Activated CD4-positive, alpha-beta T cell treated with anti-CD3 and anti-CD28 coated beads, Interleukin-2, amount 50 U/mL, for 48 hours (primary cell): ENCODE measurements around the gene RCBTB2.

Source experiments
- DNase-seq, 2 experiments: peaks; one replicate each; pipeline ENCODE4 v3.0.0-alpha.2; 2020

RCBTB2 gene

DNA sequence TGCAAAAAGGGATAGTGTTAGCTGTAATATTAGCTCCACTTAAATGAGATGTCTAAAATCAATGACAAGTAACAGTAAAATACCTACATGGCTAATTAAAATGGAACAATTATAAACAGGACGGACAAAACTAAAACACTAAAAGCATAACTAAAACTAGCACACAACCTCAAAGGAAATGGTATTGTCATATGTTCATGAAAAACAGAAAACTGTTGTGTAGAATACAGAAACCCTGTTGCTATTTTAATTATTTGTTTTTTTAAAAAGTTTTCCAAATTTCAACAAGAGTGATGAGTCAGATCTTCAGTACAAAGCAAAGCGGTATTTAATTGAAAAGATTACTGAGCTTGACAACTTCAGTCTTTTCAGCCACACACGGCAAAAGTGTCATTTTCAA lies 4.2 kb downstream of the RCBTB2 start:
- no peak for DNase-seq

DNA sequence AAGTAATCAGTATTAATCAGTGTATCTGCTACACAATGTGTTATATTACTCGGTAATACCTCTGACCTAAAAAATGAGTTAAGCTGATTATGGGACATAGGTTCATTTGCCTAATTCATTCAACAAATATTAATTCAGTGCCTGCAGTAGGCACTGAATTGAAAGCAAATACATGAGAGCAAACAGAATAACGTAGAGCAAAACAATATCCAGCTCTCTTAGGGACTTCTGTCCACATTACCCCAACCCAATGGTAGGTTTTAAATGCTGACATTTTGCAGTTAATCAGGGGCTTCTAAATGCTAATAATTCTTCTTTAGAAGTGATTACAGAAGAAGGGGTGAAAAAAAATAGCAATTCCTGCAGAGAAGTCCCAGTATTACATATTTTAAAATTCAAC lies 4.9 kb downstream of the RCBTB2 start:
- DNase-seq, result no peak

DNA sequence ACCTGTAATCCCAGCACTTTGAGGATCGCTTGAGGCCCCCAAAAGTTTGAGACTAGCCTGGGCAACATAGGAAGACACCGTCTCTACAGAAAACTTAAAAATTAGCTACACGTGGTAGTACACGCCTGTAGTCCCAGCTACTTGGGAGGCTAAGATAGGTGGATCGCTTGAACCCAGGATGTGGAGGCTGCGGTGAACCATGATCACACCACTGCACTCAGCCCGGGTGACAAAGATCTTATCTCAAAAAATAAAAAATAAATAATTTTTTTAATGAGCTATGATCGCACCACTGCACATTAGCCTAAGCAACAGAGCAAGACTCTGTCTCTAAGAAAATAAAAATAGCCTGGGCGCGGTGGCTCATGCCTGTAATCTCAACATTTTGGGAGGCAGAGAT lies 6.6 kb downstream of the RCBTB2 start:
- no peak for DNase-seq

DNA sequence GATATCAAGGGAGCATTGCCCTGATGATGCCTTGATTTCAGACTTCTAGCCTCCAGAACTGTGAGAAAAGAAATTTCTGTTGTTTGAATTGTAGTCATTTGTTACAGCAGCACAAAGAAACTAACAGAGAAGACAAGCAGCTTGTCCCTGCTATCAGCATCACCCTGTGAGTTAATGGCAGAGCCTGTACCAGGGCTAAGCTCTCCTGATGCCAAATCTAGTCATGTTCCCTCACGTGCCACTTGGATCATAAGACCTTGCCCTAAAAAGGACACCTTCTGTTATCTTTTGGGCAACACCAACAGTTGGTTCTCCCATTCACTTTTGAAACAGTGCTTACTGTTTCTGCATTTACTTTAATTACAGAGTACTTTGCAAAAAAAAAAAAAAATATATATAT lies 14.8 kb downstream of the RCBTB2 start:
- no peak for DNase-seq

DNA sequence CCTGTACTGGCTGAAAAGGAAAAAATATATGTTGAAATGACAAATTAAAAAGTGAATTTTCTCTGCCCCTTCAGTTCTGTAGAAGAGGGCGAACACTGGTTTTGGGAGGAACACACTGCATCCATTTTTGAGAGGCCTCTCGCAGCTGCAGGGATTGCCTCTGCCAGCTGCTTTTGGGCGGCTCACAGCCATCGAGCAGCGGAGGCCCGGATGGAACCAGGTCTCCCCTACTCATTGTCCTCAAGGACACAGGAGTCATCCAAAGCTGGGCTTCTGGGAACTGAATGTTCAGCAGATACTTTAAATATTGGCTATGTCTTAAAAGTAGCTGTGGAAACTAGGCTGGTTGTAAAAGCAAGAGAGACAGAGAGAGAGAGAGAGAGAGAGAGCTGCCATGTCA lies 17.1 kb downstream of the RCBTB2 start:
- DNase-seq, result no peak

DNA sequence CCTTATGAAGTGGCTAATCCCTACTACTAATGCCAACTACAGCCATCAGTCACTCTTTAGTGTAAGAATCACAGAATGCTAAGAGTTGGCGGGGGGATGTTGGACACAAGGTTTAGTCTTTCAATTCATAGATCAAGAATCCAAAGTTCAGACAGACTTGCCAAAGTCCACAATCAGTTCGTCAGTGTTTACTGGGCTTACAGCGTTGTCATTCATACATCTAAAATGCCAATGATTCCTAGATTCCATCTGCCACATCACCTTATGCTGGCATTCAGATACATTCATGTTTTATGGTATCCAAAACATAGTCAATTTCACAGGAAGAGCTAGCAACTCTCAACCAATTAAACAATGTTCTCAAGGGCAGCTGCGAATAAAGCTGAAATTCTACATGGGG lies 18.1 kb downstream of the RCBTB2 start:
- no peak for DNase-seq

DNA sequence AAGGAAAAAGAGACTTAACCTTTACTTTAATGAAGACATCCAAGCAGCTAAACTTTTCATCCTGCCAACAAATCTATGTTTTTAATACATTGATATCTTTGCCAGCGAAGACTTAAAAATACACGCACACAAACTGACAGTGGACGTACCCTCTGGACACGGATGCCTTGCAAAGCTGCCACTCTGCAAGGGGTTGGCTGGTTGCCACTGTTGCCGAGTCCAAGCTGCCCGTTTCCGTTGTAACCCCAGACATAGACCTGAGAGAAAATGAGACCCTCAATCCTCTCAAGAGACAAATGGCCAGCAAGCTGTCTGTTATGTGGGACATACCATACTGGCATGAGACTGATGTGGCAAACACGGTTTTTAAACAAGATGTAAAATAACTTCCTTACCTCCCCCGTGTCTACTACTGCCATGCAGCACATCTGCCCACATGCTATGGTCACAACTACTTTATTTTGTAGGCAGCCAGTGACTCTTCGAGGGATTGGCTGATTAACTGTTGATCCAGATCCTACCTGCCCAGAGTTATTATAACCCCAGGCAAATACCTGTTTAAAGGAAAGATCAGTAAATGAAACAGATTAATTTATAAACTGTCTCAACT lies 21.2 kb downstream of the RCBTB2 start:
- no peak for DNase-seq

DNA sequence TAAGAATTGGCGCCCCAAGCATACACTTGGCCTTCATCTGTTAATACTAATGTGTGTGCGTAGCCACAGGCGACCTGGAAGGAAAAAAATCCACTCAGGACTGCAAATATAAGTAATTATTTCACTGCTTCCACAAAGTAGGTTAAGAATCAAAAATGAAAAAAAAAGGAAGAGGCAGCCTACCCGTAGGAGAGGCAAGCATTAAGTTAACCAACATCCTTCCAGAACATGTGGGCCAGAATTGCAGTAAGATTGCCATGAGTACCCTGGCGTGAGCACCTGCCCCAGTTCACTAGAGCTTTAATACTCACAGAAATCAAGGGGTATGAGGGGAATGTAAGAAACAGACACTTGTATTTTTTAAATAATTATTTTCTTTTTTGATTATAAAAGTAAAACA lies 22.2 kb downstream of the RCBTB2 start:
- DNase-seq, result no peak

DNA sequence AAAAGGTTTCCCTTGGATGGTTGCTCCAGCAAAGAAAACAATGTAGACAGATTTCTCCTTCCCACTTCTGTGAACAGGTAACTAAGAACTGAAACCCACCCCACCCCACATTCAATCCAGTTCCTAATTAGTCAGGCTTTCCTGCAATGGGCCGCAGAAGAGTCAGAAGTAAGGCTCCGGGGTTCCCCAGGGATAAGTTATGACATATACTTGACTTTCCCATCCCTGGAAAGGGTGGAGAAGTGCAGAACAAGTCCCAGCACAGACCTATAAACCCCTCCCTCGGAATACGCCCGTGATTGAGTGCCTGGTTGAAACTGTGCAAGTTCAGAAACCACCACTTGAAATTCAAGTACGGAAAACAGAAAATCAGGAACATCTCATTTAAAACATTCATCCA lies 24.9 kb downstream of the RCBTB2 start:
- no peak for DNase-seq

DNA sequence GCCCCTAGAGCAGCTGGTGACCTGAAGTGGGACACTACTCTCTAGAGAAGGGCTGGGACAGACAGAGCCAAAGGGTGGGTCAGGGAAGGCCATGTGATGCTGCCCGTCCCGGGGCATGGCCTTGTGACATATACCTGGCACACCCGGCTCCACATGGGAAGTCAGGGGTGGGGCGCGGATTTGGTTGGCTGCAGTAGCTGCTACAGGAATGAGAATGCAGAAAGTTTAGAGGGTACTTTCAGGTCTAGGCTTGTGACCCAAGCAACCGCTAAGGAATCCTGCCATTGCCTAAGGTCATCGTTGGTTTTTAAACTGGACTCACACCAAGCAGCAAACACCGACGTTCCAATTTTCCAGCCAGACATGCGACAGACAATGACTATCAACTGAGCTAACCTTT lies 25.9 kb downstream of the RCBTB2 start:
- no peak for DNase-seq

DNA sequence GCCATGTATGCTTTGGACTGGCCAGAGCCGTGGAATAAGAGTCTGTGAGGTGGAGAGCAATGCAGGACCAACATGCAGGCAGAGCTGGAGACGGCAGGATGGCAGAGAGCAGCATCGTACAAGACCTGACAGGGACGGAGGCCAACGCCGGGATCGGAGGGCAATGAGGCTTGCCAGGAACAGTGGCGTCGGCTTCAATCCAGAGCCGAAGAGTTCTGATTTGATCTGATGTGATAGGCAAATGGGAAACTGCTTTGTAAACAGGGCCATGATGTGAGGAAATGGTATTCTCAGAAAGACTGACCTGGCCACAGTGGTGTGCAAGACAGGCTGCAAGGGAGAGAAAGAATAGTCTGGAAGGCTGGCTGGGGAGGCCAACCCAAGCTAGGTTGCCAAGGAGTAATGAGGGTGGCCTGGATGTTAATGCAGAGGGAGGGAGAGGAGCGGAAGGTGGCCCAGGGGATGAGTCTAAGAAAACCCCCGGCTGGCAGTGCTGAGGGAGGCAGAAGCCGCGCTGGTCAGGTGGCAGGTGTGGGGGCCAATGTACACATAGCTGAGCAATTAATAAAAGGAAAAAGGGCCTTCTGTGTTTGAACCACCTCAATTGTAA lies 26.7 kb downstream of the RCBTB2 start:
- no peak for DNase-seq

DNA sequence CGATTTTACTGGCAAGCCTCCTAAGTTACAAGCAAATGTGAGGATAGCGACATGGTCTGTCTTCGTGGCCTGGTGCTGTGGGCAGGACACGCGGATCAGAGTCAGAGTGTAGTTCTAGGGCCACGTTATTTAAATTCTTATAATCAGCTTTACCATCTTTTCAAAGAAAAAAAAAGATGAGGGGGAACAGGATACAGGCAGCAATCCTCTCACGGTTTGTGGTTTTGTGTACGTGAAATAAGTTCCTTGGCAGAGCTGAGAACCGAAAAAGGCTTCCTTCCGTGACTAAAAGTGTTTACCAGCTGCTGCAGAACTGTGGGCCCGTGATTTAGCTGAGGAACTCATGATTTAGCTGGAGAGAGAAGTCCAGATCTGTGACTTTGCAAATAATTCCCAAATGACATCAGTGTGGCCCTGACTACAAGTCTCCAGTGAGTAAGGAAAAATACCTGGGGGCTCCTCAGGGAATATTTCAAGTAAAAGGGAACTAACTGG lies 27.2 kb downstream of the RCBTB2 start:
- DNase-seq, result peak; percentile 34 to 51

DNA sequence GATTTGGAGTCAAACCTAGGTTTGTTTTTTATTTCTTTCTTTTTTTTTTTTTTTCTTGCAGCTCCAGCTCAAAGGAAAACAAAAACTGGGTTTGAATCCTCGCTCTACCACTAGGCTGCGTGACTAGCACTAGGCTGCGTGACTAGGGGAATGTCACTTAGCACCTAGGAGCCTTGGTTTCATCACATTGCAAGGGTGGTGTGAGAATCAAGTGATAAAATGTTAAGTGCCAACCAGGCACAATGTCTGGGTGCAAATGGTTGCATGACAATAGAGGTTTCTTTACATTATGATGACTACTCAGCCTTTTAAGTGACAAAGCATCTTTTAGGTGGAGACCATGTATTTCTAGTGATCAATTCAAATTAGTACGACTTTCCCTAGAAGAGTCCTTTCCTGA lies 27.9 kb downstream of the RCBTB2 start:
- no peak for DNase-seq

DNA sequence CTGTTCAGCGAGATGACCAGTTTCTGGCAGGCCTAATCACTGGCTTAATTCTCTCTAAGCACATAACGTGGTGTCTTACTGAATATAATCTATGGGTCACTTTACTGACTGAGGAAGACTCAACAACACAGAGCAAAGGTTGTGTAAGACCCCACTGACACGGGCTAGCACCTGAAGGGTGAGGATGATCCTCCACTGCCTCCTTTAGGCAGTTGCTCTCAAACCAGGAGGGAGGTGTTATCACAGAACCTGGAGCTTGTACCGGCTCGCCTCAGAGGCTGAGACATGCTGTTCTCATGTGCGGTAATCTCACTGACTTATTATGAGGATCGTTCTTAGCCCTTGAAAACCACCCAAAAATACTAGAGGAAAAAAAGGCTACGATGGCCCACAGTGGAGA lies 28.3 kb downstream of the RCBTB2 start:
- no peak for DNase-seq

DNA sequence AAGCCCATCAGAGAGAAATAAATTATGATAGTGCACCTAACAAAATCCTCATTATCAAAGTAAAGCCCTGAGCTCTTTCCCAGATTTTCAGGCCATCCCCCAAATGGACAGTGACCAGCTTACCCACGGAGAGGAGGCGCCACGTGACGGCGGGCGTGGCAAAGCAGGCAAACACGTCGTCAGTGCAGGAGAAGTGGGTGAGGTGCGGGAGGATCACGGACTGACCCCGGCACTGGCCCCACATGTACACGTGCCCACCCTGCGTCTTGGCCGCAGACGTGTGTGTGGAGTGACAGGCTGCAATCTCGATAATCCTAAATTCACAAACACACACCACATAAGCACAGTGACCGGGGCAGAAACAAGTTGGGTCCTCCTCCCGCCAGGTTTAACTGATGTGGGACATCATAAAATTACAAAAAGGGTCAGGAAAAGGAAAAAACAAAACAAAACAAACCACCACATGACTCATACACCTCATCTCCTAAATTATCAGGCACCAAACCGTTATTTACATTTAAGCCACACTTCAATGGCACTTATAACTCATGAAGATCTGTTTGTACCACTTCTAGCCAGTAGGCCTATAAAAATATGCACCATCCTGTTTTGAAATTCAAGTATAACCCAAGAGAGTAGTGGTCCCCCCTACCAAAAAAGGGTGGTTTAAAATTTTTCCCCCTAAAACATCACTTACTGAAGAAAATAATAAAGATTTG lies 30.1 kb downstream of the RCBTB2 start:
- DNase-seq, result no peak

DNA sequence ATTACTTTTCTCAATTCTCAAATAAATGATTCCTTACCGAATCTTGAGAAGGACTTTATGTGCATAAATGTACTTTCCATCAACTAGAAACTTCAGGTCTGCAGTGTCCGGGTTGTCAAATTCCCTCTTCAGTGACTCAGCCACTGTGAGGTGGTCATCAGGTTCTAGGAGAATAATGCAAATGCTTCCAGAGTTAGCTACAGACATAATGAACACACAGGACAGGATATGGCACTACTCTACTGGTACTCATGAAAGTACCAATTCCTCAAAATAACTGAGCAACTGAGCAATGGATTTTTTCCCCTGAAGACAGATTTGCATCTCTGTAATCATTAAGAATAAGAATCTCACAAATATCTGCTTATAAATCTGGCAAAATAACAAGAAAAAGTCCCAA lies 31.2 kb downstream of the RCBTB2 start:
- no peak for DNase-seq

DNA sequence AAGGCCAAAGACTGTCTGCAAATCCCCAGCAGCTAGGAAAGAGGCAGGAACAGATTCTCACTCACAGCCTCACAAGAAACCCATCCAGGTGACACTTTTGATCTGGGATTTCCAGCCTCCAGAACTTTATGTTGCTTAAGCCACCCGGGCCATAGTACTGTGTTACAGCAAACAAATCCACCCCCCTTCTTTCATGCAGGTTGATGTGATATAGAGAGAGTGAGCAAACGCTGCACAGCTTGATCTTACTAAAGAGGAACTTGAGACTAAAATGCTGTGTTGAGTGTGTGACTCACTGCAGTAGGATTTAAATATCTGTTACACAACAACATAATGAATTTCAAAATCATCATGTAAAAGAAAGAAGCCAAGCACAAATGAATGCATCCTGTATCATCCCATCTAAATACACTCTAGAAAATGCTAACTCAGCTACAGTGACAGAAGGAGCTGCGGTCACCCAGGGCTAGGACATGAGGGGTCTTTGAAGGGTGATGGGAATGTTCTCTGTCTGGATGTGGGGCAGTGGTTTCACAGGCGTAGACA lies 32.2 kb downstream of the RCBTB2 start:
- no peak for DNase-seq

DNA sequence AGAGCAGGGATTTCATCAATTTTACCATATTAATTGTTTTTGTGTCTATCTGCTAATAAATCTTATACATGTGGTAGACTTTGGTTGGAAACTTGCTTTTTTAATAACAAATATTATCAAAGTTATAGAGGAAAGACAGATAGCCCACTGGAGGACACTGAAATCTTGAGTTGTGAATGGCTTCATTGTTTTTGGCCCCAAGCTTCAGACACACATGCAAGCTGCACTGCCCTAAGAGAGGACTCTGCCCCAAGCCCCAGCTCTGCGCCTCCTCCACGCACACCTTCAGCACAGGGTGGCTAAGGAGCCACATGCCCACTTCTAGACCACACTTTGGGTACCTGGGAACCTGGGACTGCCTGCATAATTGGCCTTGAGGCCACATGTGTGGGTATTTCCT lies 35.2 kb downstream of the RCBTB2 start:
- no peak for DNase-seq

DNA sequence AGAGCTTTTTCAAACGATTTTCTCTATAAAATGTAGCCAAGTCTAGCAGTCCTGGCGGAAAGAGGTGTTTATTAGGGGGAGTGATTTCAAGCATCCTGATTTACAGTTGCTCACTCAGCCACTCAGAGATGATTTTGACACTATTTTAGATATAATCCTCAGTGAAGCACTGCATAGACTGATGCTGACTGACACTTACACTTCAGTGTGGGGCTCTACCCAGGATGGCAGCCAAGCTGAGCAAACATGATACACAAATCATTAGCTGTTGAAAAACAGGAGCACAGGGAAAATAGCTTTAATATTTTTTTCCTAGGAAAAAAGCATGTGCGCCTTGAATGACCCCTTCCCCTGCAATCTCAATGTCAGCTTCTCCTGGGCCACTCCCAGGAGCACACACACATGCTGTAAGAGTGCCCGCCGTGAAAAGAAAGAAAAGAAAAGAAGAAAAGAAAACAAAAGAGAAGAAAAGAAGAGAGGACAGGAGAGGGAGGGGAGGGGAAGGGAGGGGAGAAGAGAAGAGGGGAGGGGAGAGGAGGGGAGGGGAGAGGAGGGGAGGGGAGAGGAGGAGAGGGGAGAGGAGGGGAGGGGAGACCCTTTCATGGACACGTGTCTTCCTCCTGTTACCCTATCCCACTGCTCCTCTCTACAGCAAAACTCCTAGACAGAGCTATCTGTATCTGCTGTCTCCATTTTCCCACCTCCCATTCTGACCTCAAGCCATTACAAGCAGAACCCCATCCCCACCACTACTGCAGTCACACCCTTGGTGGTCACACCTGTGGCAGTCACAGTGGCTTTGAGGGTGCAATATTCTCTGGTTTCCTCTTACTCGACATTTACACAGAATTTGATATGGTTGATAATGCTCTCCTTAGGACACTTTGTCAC lies 36.4 kb downstream of the RCBTB2 start:
- no peak for DNase-seq

DNA sequence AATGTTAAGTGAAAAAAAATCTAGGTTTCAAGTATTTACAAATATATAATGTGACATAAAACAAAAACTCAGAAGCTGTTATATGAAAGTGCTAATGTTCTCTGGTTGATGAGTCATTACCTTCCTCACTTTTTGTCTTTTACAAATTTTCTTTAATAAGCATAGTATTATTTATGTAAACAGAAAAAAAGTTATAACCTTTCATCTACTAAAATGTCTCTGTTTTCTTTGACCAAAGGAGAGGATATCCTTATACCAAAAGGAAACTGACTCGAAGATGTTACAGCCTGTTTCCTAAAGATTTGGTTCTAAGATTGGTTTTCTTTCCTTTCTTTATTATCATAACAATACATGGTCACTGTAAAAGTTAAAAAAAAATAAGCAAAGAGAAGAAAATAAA lies 38.0 kb downstream of the RCBTB2 start:
- no peak for DNase-seq

DNA sequence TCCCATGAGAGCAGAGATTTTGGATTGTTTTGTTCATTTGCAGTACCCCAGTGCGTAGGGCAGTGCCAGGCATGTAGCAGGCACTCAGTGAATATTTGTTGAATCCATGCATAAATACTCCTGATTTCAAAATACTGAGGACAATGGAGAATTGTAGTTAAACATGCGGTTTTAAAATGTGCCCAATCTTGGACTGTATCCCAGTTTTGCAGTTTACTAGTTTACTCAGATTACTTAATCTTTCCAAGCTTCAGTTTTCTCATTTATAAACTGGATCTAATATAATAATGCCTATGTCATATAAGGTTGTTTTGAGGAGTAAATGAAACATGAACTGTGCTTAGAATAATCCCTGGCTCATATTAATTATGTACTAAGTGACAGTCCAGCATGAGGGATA lies 39.0 kb downstream of the RCBTB2 start:
- no peak for DNase-seq

DNA sequence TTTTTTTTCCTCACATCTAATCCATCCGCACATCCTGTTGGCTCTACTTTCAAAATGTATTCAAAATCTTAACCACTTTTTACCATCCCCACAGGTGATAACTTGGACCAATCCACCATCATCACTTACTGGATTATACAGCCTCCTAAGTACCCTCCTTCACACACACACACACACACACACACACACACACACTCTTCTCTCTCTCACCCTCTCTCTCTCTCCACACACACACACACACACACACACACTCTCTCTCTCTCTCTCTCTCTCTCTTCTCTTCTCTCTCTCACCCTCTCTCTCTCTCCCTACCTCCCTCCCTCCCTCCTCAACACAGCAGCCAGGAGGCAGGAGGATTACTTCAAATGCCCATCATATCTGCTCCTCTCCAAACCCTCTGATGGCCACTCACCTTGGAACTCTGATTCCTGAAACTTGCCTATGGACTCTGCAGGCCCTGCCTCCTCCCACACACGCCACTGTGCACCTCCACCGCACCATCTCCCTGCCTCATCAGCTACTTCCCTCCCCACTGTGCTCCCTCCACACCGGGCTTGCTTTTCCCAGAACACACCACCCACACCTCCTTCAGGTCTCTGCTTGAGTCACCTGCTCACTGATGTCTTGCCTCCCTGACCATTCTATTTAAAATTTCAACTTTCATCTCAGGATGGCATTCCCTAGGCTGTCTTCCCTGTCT lies 39.7 kb downstream of the RCBTB2 start:
- DNase-seq, result peak in 1 of 2 experiments; percentile 30
